ENCODE results near the gene EPN3. TPM values are rescaled to one million over a fixed set of nuclear protein-coding genes. Genes with fewer than 3 reads are reported as not detected.
A peak's percentile ranks its signal among the peaks of the same experiment; 100 is the strongest.

The EPN3 gene
- total RNA-seq, 2 experiments from 2014 or later = not detected

DNA sequence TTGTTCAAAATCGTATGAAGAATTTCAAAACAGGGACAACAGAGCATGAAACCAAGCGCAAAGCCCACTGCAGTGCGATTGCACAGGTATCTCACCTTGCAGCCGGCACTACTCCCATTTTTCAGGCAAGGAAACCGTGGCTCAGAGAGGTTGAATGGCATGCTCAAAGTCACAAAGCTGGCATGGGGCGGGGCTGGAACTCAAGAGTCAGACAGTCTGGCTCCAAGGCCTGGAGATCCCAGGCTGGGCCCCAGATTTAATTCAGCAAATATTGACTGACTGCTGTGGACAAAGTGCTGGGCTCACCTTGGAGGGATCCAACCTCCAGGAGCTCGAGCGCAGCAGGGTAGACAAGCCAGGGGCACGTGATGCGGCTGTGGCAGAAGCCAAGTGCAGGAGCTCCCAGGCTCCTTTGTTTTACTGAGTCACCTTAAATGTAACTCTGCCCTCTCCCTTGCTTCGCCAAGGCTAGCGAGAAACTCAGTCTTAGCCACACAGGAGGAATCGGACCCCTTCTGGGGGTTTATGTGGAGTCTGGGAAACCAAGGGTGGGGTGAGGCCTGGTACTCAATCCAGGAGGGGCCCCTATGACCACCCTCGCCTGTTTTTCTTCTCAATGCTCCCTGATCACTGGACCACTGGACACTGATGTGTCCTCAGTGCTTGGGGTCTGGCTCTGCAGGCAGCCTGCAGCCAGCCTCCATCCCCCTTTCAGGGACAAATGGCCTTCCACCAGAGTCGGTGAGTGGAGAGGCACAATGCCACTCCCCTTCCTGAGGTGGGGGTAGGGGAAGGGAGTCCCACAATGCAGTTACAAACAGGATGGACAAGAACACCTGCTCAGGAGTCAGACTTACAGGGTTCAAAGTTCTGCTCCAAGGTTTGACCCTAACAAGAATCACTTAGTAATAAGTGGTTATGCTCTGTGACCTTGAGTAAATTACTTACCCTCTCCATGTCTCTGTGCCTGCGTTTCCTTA, 10.6 kb downstream of the EPN3 start:
- H3K27ac Mint-ChIP-seq = no peak overlapping the region
- ATAC-seq (ENCODE audit: poor library complexity) (no peak), DNase-seq (no peak)
- no peaks in the 10 kb centered on the region for H3K9me3 ChIP-seq (ENCODE audit: control insufficient read depth in 1 of 2, insufficient read depth in 1 of 2, low read length in 2 of 2)
- H3K27me3 Mint-ChIP-seq = peaks cover 6% of the 10 kb centered on the region
- H3K4me3 Mint-ChIP-seq = peak overlapping the region; percentile 78
- H3K27me3 ChIP-seq (ENCODE audit: control insufficient read depth in 1 of 2, insufficient read depth in 2 of 2, low read length in 2 of 2) = no peaks in the 10 kb centered on the region
- no peak overlapping the region for H3K27ac ChIP-seq (ENCODE audit: low read depth in 1 of 2, low read length in 2 of 2)
- peaks cover 36% of the 10 kb centered on the region for H3K4me1 ChIP-seq (ENCODE audit: insufficient read depth, low read length)
- intact Hi-C loops (cut with DNase I, micrococcal nuclease) = loop anchor here in 1 of 2 experiments (10.0 kb wide), 1 partner anchor 58 kb away; no protein-coding TSS in a partner anchor
- H3K4me3 ChIP-seq (ENCODE audit: low read length) = no peak overlapping the region
- H3K9me3 Mint-ChIP-seq = no peaks in the 10 kb centered on the region
- CTCF ChIA-PET = interaction anchor here (1.3 to 2.4 kb wide), 2 partner anchors 20 to 64 kb away, joined by 5 to 10 read pairs; no protein-coding TSS in a partner anchor
- POLR2A ChIA-PET = interaction anchor here (1.2 to 1.6 kb wide), 2 partner anchors 18 to 146 kb away, joined by 4 to 19 read pairs; partner anchors contain the start of genes CACNA1G and LRRC59
- TF ChIP-seq, protein P1, sequence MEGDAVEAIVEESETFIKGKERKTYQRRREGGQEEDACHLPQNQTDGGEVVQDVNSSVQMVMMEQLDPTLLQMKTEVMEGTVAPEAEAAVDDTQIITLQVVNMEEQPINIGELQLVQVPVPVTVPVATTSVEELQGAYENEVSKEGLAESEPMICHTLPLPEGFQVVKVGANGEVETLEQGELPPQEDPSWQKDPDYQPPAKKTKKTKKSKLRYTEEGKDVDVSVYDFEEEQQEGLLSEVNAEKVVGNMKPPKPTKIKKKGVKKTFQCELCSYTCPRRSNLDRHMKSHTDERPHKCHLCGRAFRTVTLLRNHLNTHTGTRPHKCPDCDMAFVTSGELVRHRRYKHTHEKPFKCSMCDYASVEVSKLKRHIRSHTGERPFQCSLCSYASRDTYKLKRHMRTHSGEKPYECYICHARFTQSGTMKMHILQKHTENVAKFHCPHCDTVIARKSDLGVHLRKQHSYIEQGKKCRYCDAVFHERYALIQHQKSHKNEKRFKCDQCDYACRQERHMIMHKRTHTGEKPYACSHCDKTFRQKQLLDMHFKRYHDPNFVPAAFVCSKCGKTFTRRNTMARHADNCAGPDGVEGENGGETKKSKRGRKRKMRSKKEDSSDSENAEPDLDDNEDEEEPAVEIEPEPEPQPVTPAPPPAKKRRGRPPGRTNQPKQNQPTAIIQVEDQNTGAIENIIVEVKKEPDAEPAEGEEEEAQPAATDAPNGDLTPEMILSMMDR (IDR thresholded peaks at IDR 0.05) = no peak
- no peaks in the 10 kb centered on the region for H3K36me3 Mint-ChIP-seq (ENCODE audit: low read depth)
- no peaks in the 10 kb centered on the region for H3K36me3 ChIP-seq (ENCODE audit: insufficient read depth, low read length)
- peaks cover 22% of the 10 kb centered on the region for H3K4me1 Mint-ChIP-seq (ENCODE audit: low read depth)

DNA sequence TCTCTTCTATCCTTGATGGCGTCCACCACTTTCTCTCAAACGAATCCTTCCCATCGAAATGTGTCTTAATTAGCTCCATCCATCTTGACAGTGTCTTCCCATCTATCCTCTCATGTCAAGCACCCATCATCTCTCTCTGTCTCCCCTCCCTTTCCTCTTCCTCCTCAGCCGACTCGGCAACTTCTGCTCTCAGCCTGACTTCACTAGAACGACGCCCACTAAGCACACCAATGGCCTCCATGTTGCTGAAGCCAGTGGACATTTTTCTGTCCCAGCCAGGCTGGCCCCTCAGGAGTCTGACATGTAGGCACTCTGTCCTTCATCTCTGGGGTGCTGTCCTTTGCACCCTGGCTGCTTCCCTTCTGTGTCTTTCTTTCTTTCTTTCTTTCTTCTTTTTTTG, 12.0 kb downstream of the EPN3 start:
- Histone ChIP-seq H3K36me3 (ENCODE audit: insufficient read depth, low read length) (no peaks in the 10 kb centered on the region), H3K9me3 (ENCODE audit: control insufficient read depth in 1 of 2, insufficient read depth in 1 of 2, low read length in 2 of 2) (no peaks in the 10 kb centered on the region), H3K4me3 (ENCODE audit: low read length) (no peak overlapping the region), H3K27ac (ENCODE audit: low read depth in 1 of 2, low read length in 2 of 2) (no peak overlapping the region), H3K4me1 (ENCODE audit: insufficient read depth, low read length) (peaks cover 36% of the 10 kb centered on the region), H3K27me3 (ENCODE audit: control insufficient read depth in 1 of 2, insufficient read depth in 2 of 2, low read length in 2 of 2) (no peaks in the 10 kb centered on the region)
- Mint-ChIP-seq H3K4me3 (peak overlapping the region; percentile 36), H3K27me3 (peaks cover 6% of the 10 kb centered on the region), H3K9me3 (no peaks in the 10 kb centered on the region), H3K27ac (no peak overlapping the region), H3K4me1 (ENCODE audit: low read depth) (peaks cover 22% of the 10 kb centered on the region), H3K36me3 (ENCODE audit: low read depth) (no peaks in the 10 kb centered on the region)
- intact Hi-C loops (cut with DNase I, micrococcal nuclease) = loop anchor here in 1 of 2 experiments (10.0 kb wide), 1 partner anchor 60 kb away; no protein-coding TSS in a partner anchor
- POLR2A ChIA-PET = no interaction called here
- TF ChIP-seq, protein P1 (IDR thresholded peaks at IDR 0.05) = no peak
- DNase-seq (no peak), ATAC-seq (ENCODE audit: poor library complexity) (no peak)
- CTCF ChIA-PET = no interaction called here

DNA sequence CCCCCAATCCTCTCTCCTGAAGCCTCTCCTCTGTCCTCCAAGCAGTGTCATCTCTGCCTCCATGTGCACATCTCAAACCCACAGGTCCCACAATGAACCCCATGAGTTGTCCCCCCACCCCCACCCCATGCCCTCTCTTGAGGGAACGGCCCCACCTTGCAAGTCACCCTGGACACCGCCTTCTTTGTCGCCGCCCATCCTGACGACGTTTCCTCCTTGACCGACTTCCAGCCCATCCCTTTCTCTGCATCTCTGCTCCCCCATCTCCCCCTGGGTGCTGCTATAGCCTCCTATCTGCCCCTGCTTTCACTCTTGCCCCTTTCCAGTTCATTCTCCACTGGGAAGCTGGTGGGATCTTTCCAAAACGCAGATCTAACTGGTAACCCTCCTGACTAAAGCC, 12.8 kb downstream of the EPN3 start:
- ChIA-PET POLR2A (no interaction called here), CTCF (no interaction called here)
- no peak overlapping the region for H3K4me3 ChIP-seq (ENCODE audit: low read length)
- H3K4me1 ChIP-seq (ENCODE audit: insufficient read depth, low read length) = peaks cover 36% of the 10 kb centered on the region
- no peaks in the 10 kb centered on the region for H3K36me3 Mint-ChIP-seq (ENCODE audit: low read depth)
- intact Hi-C loops (cut with DNase I, micrococcal nuclease) = loop anchor here (5.0 to 10.0 kb wide), 3 partner anchors 61 to 412 kb away; no protein-coding TSS in a partner anchor
- no peak for DNase-seq
- no peaks in the 10 kb centered on the region for H3K9me3 Mint-ChIP-seq
- no peak overlapping the region for H3K4me3 Mint-ChIP-seq
- no peaks in the 10 kb centered on the region for H3K27me3 ChIP-seq (ENCODE audit: control insufficient read depth in 1 of 2, insufficient read depth in 2 of 2, low read length in 2 of 2)
- H3K27ac ChIP-seq (ENCODE audit: low read depth in 1 of 2, low read length in 2 of 2) = no peak overlapping the region
- no peaks in the 10 kb centered on the region for H3K36me3 ChIP-seq (ENCODE audit: insufficient read depth, low read length)
- TF ChIP-seq, protein P1 (IDR thresholded peaks at IDR 0.05) = no peak
- H3K9me3 ChIP-seq (ENCODE audit: control insufficient read depth in 1 of 2, insufficient read depth in 1 of 2, low read length in 2 of 2) = no peaks in the 10 kb centered on the region
- H3K27me3 Mint-ChIP-seq = peaks cover 6% of the 10 kb centered on the region
- no peak overlapping the region for H3K27ac Mint-ChIP-seq
- H3K4me1 Mint-ChIP-seq (ENCODE audit: low read depth) = peaks cover 22% of the 10 kb centered on the region
- ATAC-seq (ENCODE audit: poor library complexity) = no peak

Measured in CD4-positive, alpha-beta T cell (primary cell).